ENCODE results near the gene PCDHA11.

DNA sequence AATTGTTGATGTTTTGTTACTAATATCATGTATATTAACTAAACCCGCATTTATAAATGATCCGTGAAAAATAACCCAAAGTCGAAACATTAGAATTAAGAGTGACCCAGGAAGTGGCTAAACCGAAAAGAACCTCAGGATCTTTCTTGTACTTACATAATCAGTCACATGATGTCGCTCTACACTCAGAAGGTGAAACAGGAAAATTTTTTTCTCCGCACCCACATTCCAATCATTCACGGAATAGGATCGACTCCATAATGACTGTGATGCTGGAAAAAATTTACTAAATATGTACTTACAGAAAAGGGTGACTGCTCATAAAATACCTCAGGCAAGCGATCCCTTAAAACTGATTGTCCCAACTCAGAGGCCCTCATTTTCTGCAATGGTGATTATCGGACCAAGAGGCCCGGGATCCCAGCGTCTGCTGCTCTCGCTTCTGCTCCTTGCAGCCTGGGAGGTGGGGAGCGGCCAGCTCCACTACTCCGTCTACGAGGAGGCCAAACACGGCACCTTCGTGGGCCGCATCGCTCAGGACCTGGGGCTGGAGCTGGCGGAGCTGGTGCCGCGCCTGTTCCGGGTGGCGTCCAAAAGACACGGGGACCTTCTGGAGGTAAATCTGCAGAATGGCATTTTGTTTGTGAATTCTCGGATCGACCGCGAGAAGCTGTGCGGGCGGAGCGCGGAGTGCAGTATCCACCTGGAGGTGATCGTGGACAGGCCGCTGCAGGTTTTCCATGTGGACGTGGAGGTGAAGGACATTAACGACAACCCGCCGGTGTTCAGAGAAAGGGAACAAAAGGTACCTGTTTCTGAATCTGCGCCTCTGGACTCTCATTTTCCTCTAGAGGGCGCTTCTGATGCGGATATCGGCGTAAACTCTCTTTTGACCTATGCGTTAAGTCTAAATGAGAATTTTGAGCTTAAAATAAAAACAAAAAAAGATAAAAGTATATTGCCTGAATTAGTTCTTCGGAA lies 6.6 kb downstream of the PCDHA11 start, which contains the start of gene PCDHA12:
- no peak for TF ChIP-seq POLR2A (IDR thresholded peaks at IDR 0.05; ENCODE audit: low read depth, low read length)
- no peak for TF ChIP-seq POLR2AphosphoS5 (IDR thresholded peaks at IDR 0.05; ENCODE audit: low read depth, low read length)
- no peak for TF ChIP-seq TAF1 (IDR thresholded peaks at IDR 0.05; ENCODE audit: borderline replicate concordance, low read depth, low read length)
